H1 (cell line): ENCODE data around the gene COQ9. TPM values are rescaled to one million over a fixed set of nuclear protein-coding genes. Genes with fewer than 3 reads are reported as not detected.

Source experiments
- BCL11A ChIP-seq, 2 experiments: IDR thresholded peaks; one replicate each; pipeline ENCODE4 v1.6.1; 2011; ENCODE audit warnings: low read depth in 2 of 2, low read length in 2 of 2, mild to moderate bottlenecking in 2 of 2
- CHD2 ChIP-seq: IDR thresholded peaks from 2 replicates; pipeline ENCODE4 v1.6.1; 2012; ENCODE audit warnings: low read length, improper control_type of control experiment
- CHD7 ChIP-seq: fragments of 300-600 bp; sonication (generic); IDR thresholded peaks from 2 replicates; pipeline ENCODE4 v1.7.1; 2012; ENCODE audit warnings: low read length, moderate library complexity, mild to moderate bottlenecking, inconsistent platforms; ENCODE audit not compliant: insufficient replicate concordance
- E2F6 ChIP-seq: IDR thresholded peaks from 2 replicates; pipeline ENCODE4 v1.6.1; 2012; ENCODE audit warnings: inconsistent platforms
- EGR1 ChIP-seq: IDR thresholded peaks from 2 replicates; pipeline ENCODE4 v1.6.1; 2011; ENCODE audit warnings: low read depth, low read length, borderline replicate concordance
- KDM1A ChIP-seq: fragments of 200-600, 300-600 bp; sonication (generic); IDR thresholded peaks from 2 replicates; pipeline ENCODE4 v1.7.1; 2016; ENCODE audit warnings: mild to moderate bottlenecking, low read length, borderline replicate concordance
- KDM5A ChIP-seq: fragments of 200-600 bp; IDR thresholded peaks from 2 replicates; pipeline ENCODE4 v1.7.1; 2012; ENCODE audit warnings: mild to moderate bottlenecking, low read length, inconsistent platforms, mixed read lengths
- NRF1 ChIP-seq: IDR thresholded peaks from 2 replicates; pipeline ENCODE4 v1.6.1; 2011; ENCODE audit warnings: mild to moderate bottlenecking, low read depth, low read length, improper control_type of control experiment
- POLR2A ChIP-seq, 2 experiments: IDR thresholded peaks; 1 replicate in 1 of 2; 2 replicates in 1 of 2; pipeline ENCODE4 v1.6.1; 2011; ENCODE audit warnings: low read depth in 2 of 2, low read length in 2 of 2, mild to moderate bottlenecking in 2 of 2; ENCODE audit errors: control extremely low read depth in 1 of 2
- YY1 ChIP-seq: IDR thresholded peaks from 2 replicates; pipeline ENCODE4 v1.6.1; 2011; ENCODE audit warnings: low read depth, mild to moderate bottlenecking, low read length
- polyA plus RNA-seq, 7 experiments: library from polyadenylated mRNA; depleted of rRNA in 3 of 7; stranded (reverse) in 5 of 7; unstranded in 2 of 7; fragments of >200 nt in 5 of 7; fragments of 200-250 nt in 2 of 7; gene quantifications; 1 replicate in 5 of 7; 2 replicates in 1 of 7; 4 replicates in 1 of 7; pipeline versions ENCODE4 v1.2.1 to v1.2.3, GENCODE V29; 2011 to 2013; ENCODE audit warnings: missing spikeins in 2 of 7, mixed read lengths in 2 of 7
- total RNA-seq: library from RNA; stranded (reverse); fragmentation: NEBNext Ultra II Directional; extraction: Animal tissue kit (Norgen Biotek cat#: 25700); gene quantifications from 2 replicates; pipeline ENCODE4 v1.2.1, GENCODE V29; 2021

The COQ9 gene
- total and polyA plus RNA-seq, 2 of the 8 experiments (the other 6 are each of a cell fraction or from before 2014, with no cell fraction given) = 33.3 to 60.3 TPM

DNA sequence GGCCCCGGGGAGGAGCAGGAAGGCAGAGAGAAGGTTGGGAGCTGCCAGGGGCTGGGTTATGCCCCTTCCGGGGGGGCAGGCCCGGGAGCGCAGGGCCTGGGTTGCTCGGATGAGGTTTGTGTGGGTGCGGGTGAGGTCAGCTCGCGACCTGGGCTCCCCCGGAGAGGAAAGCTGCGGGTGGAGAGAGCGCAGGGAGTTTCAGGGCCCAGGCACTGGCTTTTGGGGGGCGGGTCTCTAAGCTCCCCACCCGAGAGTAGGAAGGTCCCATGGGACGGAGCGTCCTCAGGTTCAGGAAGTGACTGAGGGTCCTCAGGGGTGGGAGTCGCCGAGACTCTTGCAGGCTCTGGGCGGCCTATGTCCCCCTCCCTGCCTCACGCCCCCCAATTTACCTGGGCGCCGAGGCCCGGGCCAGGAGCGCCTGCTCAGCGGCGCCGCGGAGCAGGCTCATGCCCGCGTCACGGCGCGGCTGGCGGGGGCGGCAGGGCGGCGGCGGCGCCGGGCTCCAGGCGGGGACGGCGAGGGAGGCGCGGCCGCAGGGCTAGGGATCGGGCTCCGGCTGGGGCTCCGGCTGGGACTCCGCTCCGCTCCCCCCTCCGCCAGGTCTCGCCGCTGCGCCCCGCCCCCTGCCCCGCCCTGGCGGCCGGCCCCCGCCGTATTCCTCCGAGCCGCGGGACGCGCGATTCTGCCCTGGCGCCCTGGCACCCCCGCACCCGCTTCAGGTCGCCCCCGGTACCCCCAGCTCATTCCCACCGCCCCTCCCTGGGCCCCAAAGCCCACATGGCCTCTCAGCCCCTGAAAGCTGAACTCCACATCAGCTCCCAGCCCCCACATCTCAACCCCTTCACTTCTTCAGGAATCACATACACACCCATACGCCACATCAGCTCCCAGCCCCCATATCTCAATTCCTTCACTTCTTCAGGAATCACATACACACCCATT lies 38.9 kb downstream of the COQ9 start, which contains the start of gene DOK4 (continued):
- TF ChIP-seq CHD7 (peak; percentile 99), YY1 (no peak), BCL11A (IDR thresholded peaks at IDR 0.05; ENCODE audit: low read depth in 2 of 2, low read length in 2 of 2) (no peak), CHD2 (no peak), KDM1A (no peak), EGR1 (peak; percentile 26; the same call in 1 of the 2 replicates), NRF1 (no peak), POLR2A (IDR thresholded peaks at IDR 0.05; ENCODE audit: control extremely low read depth in 1 of 2, low read depth in 2 of 2, low read length in 2 of 2) (no peak), E2F6 (no peak), KDM5A (no peak)
